ENCODE results near the gene GBA2. TPM values are rescaled to one million over a fixed set of nuclear protein-coding genes. Genes with fewer than 3 reads are reported as not detected.
A peak's percentile ranks its signal among the peaks of the same experiment; 100 is the strongest.

The GBA2 gene
- total RNA-seq, 1 experiment from 2014 or later: 75.2 TPM

DNA sequence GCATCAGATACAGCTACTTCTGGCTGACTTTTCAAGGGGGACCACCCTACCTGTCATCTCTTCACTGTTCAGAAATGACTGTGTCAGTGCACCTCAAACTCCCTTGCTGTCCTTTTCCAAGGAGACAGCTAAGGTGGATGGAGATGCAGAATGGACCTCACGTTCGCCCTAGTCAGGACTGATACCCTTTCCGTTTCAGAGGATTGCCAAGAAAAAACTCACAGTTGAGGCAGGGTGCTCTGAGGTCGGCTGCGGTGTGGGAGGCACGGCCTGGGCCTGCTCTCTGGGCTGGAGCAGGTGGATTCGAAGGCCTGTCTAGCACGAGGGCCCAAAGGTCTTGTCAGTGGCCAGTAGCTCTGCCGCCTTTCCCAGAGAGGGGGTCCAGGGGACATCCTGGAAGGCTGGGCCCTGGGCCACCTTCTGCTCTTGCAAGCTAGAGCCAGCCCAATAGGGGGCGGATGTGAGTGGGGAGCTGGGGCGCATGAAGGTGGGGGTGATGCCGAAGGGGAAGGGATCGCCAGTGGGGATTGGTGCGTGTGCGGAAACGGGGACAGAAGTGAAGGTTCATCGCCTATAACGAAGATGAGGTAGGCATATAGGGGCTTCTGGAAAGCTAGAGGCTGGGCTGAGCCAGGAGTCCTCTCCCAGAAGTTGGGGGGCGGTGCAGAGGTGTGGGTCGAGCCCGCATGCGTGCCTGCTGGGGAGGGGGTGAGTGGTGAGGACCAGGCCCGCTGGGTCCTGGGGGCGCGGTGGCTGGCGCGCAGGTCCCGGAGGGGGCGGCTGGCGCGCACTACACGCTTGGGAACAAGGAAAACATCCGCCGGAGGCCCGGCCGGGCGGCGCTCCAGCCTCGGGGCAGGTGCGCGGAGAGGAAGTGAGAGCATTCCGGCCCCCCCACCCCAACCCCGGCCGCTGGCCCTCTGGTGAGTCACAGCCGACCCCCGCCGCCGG lies 7.5 kb upstream of the GBA2 start:
- H3K27me3 ChIP-seq (ENCODE audit: control insufficient read depth, insufficient read depth, low read length): no peaks in the 10 kb centered on the region
- peak overlapping the region; percentile 62 for H3K4me3 ChIP-seq (ENCODE audit: insufficient read depth, low read depth, low read length)
- peaks cover 18% of the 10 kb centered on the region for H3K36me3 ChIP-seq (replicated peaks; ENCODE audit: control insufficient read depth, insufficient read depth, low read length)
- peak; percentile 86 for DNase-seq

GRCh38 chr9:35755071-35755470 lies 6.0 kb upstream of the GBA2 start:
- Histone ChIP-seq H3K4me3 (ENCODE audit: insufficient read depth, low read depth, low read length) (no peak overlapping the region), H3K36me3 (replicated peaks; ENCODE audit: control insufficient read depth, insufficient read depth, low read length) (peaks cover 21% of the 10 kb centered on the region), H3K27me3 (ENCODE audit: control insufficient read depth, insufficient read depth, low read length) (no peaks in the 10 kb centered on the region)
- DNase-seq: no peak

GRCh38 chr9:35754264-35754663 lies 5.2 kb upstream of the GBA2 start, which contains the start of gene MSMP:
Gene MSMP, minus strand, starts transcription at chr9:35754276. Its CDS starts 147 bp downstream, at chr9:35754129.
- H3K27me3 ChIP-seq (ENCODE audit: control insufficient read depth, insufficient read depth, low read length): no peaks in the 10 kb centered on the region
- no peak for DNase-seq
- peaks cover 21% of the 10 kb centered on the region for H3K36me3 ChIP-seq (replicated peaks; ENCODE audit: control insufficient read depth, insufficient read depth, low read length)
- H3K4me3 ChIP-seq (ENCODE audit: insufficient read depth, low read depth, low read length): no peak within 1 kb of the TSS

DNA sequence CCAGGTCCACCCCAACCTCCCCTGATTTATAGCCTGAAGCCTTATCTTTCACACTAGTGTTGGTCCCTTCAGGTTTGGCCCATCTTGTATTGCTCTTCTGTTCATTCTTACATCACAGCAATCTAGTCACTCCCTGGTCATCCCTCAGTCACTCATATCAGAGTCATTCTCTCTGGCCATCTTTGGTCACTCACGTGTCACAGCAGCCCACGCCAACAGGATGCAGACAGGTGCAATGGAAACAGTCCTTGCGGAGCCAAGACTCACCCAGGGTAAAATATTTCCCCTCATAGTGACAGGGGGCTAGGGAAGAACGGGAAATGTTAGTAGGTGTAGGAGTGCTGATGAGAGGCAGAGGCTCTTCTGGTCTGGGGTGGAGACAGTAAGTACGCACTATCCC lies 4.4 kb upstream of the GBA2 start:
- H3K4me3 ChIP-seq (ENCODE audit: insufficient read depth, low read depth, low read length): no peak overlapping the region
- peaks cover 21% of the 10 kb centered on the region for H3K36me3 ChIP-seq (replicated peaks; ENCODE audit: control insufficient read depth, insufficient read depth, low read length)
- no peaks in the 10 kb centered on the region for H3K27me3 ChIP-seq (ENCODE audit: control insufficient read depth, insufficient read depth, low read length)
- DNase-seq: no peak

DNA sequence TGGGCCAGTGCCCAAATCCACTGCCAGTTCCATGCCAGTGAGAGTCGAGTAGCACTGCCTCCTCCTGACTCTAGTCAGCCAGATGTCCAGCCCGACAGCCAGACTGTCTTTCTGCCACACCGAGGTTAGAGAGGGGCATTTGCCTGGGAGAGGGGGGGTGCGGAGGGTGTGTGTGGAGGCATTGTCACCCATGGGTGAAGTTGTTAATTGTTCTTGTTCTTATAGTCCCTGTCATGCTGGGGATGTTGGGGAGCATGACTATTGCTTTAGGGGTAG lies 1.2 kb upstream of the GBA2 start:
- DNase-seq: no peak

GRCh38 chr9:35749515-35750255 lies 657 bp upstream of the GBA2 start:
- Histone ChIP-seq H3K27me3 (ENCODE audit: control insufficient read depth, insufficient read depth, low read length) (no peaks in the 10 kb centered on the region), H3K4me3 (ENCODE audit: insufficient read depth, low read depth, low read length) (peak overlapping the region; percentile 89), H3K36me3 (replicated peaks; ENCODE audit: control insufficient read depth, insufficient read depth, low read length) (peaks cover 21% of the 10 kb centered on the region)
- peak; percentile 41 for DNase-seq

More for the DNA sequence above, 1.2 kb upstream of the GBA2 start:
- no peaks in the 10 kb centered on the region for H3K27me3 ChIP-seq (ENCODE audit: control insufficient read depth, insufficient read depth, low read length)
- H3K4me3 ChIP-seq (ENCODE audit: insufficient read depth, low read depth, low read length): peak overlapping the region; percentile 89; the same call in 1 of the 2 replicates
- peaks cover 21% of the 10 kb centered on the region for H3K36me3 ChIP-seq (replicated peaks; ENCODE audit: control insufficient read depth, insufficient read depth, low read length)

DNA sequence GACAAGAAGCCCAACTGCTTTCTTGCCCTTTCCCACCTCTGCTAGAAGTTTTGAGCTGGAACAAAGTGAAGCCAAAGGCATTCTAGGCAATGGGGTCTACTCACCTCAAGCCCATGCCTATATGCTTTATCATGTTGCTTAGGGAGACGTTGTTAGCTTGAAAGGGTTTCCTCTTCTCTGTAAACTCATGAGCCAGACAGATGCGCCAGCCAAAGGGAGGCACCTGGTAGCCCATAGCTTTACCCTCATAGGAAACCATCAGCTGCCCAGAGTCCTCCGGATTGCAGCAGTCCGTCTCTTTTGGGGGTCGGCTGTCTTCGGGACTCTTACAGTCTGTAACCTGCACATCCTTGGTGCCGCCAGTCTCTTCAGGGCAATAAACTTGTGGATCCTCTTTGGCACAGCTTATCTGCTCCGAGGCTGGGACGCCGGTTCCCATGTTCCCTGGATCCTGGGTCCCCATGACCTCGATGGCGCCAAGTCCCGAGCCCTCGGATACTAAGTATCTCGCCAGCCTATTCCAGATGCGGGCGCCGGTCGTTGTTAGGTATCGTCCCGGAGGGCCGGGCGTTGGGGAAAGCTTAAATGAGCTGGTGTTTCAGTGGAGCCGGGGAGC lies 678 bp downstream of the GBA2 start:
- H3K36me3 ChIP-seq (replicated peaks; ENCODE audit: control insufficient read depth, insufficient read depth, low read length): peaks cover 28% of the 10 kb centered on the region
- no peaks in the 10 kb centered on the region for H3K27me3 ChIP-seq (ENCODE audit: control insufficient read depth, insufficient read depth, low read length)
- no peak for DNase-seq
- peak overlapping the region; percentile 89 for H3K4me3 ChIP-seq (ENCODE audit: insufficient read depth, low read depth, low read length)

DNA sequence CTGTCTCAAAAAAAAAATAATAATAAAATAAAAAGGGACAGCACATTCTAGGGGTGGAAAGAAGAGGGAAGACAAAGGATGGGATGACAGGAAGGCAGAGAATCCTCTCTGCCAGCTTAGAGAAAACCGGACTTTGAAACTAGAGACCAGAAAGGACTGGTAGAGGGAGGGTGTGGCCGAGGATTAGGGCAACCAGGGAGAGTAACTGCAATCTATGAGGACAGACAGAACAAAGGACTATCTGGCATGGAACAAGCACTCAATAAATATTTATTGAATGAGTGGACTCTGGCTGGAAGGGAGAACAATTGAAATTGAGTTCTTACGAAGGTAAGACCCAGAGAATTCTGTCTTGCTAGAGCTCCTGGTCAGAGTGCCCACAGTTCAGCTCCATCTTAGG lies 2.4 kb downstream of the GBA2 start:
- H3K27me3 ChIP-seq (ENCODE audit: control insufficient read depth, insufficient read depth, low read length): no peaks in the 10 kb centered on the region
- DNase-seq: no peak
- H3K36me3 ChIP-seq (replicated peaks; ENCODE audit: control insufficient read depth, insufficient read depth, low read length): peaks cover 28% of the 10 kb centered on the region
- H3K4me3 ChIP-seq (ENCODE audit: insufficient read depth, low read depth, low read length): peak overlapping the region; percentile 89

DNA sequence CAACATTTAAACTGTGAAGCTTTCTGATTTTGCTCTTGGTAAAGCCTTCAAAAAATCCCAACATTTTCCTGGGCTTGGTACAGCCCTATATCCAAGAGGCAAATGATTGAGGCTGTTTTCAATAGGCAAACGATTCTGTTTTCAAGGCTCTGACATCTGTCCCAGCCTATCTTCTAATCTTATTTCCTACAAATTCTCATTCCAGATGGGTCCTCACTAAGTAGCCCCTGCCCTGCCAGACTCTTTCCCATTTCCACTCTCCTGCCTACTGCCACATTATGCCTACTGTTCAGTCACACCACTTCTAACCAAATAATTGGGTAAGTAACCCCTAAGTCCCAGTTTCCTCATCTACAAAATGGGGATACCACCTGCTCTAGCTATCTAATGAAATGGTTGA lies 3.5 kb downstream of the GBA2 start:
- no peaks in the 10 kb centered on the region for H3K27me3 ChIP-seq (ENCODE audit: control insufficient read depth, insufficient read depth, low read length)
- no peak overlapping the region for H3K4me3 ChIP-seq (ENCODE audit: insufficient read depth, low read depth, low read length)
- H3K36me3 ChIP-seq (replicated peaks; ENCODE audit: control insufficient read depth, insufficient read depth, low read length): peaks cover 27% of the 10 kb centered on the region
- DNase-seq: no peak

DNA sequence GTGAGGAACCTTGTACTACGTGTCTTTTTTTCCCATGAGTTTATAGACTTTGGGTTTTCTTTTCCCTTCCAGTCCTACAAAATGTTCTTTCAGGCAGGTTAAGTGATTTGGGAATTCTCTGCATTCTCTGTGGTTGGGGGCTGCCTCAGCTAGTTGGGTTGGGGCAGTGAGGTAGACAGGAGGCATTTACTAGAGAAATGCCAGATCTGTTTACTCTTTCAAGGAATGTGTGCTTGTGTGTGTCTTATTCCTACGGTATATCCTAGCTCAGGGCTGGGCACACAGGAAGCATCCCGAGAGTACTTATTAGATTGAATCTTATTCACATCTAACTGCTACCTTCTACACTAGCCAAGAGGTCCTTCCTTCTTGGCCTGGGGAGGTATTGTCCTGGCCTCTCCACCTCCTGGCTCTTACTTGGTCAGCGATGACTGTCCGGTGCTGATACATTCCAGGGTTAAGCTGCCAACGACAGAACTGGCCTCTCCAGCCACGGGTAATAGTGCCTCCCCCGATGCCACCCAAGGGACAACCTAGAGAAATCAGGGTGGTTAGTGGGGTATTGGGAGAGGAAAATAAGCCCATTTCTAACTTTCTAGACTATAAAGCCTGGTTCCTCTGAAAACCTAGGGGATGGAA lies 5.0 kb downstream of the GBA2 start:
- Histone ChIP-seq H3K27me3 (ENCODE audit: control insufficient read depth, insufficient read depth, low read length) (no peaks in the 10 kb centered on the region), H3K4me3 (ENCODE audit: insufficient read depth, low read depth, low read length) (no peak overlapping the region), H3K36me3 (replicated peaks; ENCODE audit: control insufficient read depth, insufficient read depth, low read length) (peaks cover 39% of the 10 kb centered on the region)
- no peak for DNase-seq

DNA sequence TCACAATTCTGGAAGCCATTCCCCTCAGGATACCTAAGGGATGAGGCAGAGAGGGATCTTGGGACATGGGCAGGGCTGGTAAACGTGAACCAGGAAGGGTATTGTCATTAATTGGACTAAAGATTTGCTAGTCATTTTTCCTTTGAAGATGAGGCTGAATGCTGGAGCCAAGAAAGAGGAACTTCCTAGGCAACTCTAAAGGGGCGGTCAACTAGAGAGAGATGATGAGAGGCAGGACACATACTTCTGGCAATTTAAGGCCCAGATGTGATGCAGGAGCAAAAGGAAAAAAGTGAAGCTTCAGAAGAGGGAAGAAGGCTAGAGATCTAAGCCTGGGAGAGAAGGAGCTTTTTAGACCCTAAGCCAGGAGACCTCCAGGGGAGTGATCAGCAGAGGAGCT lies 5.6 kb downstream of the GBA2 start:
- Histone ChIP-seq H3K4me3 (ENCODE audit: insufficient read depth, low read depth, low read length) (no peak overlapping the region), H3K36me3 (replicated peaks; ENCODE audit: control insufficient read depth, insufficient read depth, low read length) (peaks cover 44% of the 10 kb centered on the region), H3K27me3 (ENCODE audit: control insufficient read depth, insufficient read depth, low read length) (no peaks in the 10 kb centered on the region)
- no peak for DNase-seq

GRCh38 chr9:35741740-35742139 lies 7.3 kb downstream of the GBA2 start:
- Histone ChIP-seq H3K27me3 (ENCODE audit: control insufficient read depth, insufficient read depth, low read length) (no peaks in the 10 kb centered on the region), H3K36me3 (replicated peaks; ENCODE audit: control insufficient read depth, insufficient read depth, low read length) (peaks cover 61% of the 10 kb centered on the region), H3K4me3 (ENCODE audit: insufficient read depth, low read depth, low read length) (no peak overlapping the region)
- DNase-seq: no peak

DNA sequence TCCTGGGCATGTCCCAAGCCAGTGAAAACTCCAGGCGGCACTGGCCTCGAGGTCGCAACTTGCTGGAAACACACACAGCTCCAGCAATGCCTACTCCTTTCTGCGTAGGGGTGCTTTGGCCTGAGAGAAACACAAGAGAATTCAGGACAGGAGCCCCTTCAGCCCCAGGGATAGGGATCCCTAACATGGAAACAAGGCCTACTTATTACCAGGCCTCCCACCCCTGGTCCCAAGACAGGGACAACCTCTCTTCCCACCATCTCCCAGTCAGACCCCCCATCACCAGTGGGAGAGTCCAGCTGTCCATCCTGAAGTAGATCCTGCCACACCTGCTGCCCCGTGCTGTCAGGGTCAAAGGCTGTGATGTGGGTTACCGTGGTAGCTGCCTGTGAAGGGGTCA lies 8.8 kb downstream of the GBA2 start:
- DNase-seq: no peak
- Histone ChIP-seq H3K36me3 (replicated peaks; ENCODE audit: control insufficient read depth, insufficient read depth, low read length) (peaks cover 69% of the 10 kb centered on the region), H3K27me3 (ENCODE audit: control insufficient read depth, insufficient read depth, low read length) (no peaks in the 10 kb centered on the region), H3K4me3 (ENCODE audit: insufficient read depth, low read depth, low read length) (no peak overlapping the region)

DNA sequence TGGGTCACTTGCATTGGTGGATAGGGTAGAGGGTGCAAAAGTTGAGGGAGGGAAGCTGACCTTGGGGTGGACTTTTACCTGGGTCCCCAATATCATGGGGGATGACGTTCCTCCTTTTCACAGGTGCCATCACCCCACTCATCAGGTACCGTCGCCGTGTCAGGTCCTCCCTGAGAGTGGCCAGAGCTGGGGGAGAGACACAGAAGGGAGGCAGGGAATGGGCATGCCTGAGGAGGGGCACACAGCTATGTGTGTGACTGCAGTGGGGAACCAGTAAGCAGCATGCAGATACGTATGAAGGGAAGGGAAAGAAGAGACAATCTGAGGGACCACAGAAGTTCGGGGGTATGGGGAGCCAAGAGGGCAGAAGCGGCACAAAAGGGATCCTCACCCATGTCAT lies 10.1 kb downstream of the GBA2 start:
- H3K4me3 ChIP-seq (ENCODE audit: insufficient read depth, low read depth, low read length): no peak overlapping the region
- no peak for DNase-seq
- H3K27me3 ChIP-seq (ENCODE audit: control insufficient read depth, insufficient read depth, low read length): no peaks in the 10 kb centered on the region
- H3K36me3 ChIP-seq (replicated peaks; ENCODE audit: control insufficient read depth, insufficient read depth, low read length): peaks cover 65% of the 10 kb centered on the region

Data from H7 (cell line).